Activated T-helper 17 cell treated with anti-CD3 and anti-CD28 coated beads, Interleukin-2, amount 50 U/mL, for 72 hours (primary cell): ENCODE measurements around the gene PPIG. TPM values are rescaled to one million over a fixed set of nuclear protein-coding genes. Genes with fewer than 3 reads are reported as not detected.
"Not testable (repeated sequence)": the region's sequence is repeated elsewhere in the genome, so short reads cannot be mapped to it uniquely, and the experiment has no call there.

Experiments
- ATAC-seq: fragments of 150-1000 bp; cut with Tn5 transposase; replicated peaks from 2 replicates; pipeline ENCODE4 v1.10.0; 2021; ENCODE audit warnings: mild to moderate bottlenecking, moderate library complexity
- H3K27ac Mint-ChIP-seq: one replicate; pipeline ENCODE4 v1.8.0; 2022; ENCODE audit warnings: mixed read lengths
- H3K27me3 Mint-ChIP-seq: one replicate; pipeline ENCODE4 v1.8.0; 2022; ENCODE audit warnings: mixed read lengths
- H3K36me3 Mint-ChIP-seq: one replicate; pipeline ENCODE4 v1.8.0; 2022; ENCODE audit warnings: low read depth, mild to moderate bottlenecking, mixed read lengths
- H3K4me1 Mint-ChIP-seq: one replicate; pipeline ENCODE4 v1.8.0; 2022; ENCODE audit warnings: mixed read lengths
- H3K4me3 Mint-ChIP-seq: one replicate; pipeline ENCODE4 v1.8.0; 2022; ENCODE audit warnings: mild to moderate bottlenecking, mixed read lengths
- H3K9me3 Mint-ChIP-seq: one replicate; pipeline ENCODE4 v1.8.0; 2022; ENCODE audit warnings: mixed read lengths
- total RNA-seq, 2 donors: library from RNA; stranded (reverse); gene quantifications; one replicate each; pipeline ENCODE4 v1.2.3, GENCODE V29; 2022

PPIG gene
- total RNA-seq, 2 donors from 2014 or later = 53.0 to 60.3 TPM

DNA sequence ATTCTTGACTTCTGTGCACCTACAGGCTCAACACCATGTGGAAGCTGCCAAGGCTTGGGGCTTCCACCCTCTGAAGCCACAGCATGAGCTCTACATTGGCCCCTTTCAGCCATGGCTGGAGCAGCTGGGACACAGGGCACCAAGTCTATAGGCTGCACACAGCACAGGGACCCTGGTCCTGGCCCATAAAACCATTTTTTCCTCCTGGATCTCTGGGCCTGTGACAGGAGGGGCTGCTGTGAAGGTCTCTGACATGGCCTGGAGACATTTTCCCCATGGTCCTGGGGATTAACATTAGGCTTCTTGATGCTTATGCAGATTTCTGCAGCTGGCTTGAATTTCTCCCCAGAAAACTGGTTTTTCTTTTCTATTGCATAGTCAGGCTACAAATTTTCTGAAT is 103.8 kb downstream of the PPIG start:
- H3K36me3 Mint-ChIP-seq, H3K27me3 Mint-ChIP-seq, H3K27ac Mint-ChIP-seq, H3K9me3 Mint-ChIP-seq, H3K4me3 Mint-ChIP-seq, H3K4me1 Mint-ChIP-seq, ATAC-seq: not testable (repeated sequence)

DNA sequence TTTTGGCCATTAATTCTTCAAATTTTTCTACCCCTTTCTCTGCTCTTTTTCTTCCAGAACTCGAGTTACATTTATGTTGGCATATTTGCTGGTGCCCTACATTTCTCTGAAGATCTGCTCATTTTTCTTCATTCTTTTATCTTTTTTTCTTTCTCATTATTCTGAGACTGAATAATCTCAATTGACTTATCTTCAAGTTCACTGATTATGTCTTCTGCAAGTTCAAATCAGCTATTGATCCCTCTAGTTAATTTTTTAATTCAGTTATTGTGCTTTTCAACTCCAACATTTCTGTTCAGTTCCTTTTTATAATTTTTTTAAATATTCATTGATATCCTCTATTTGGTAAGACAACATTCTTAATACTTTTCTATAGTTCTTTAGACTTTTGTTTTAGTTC is 106.8 kb downstream of the PPIG start:
- ATAC-seq = no peak
- Mint-ChIP-seq H3K27me3 (no peaks in the 10 kb centered on the region), H3K36me3 (no peaks in the 10 kb centered on the region), H3K4me1 (peaks cover 8% of the 10 kb centered on the region), H3K27ac (no peak overlapping the region), H3K4me3 (no peak overlapping the region), H3K9me3 (peaks cover 3% of the 10 kb centered on the region)

Other genes with a start within 250 kb of the PPIG start
- gene LRP2, start 221.8 kb upstream of the PPIG start, total RNA-seq = 1 to 10 TPM in 1 of 2 donors, under 1 TPM in 1; 0.22 to 4.4 TPM
- gene BBS5, start 104.9 kb upstream of the PPIG start, total RNA-seq = 1 to 10 TPM; 1.8 to 4.0 TPM
- not detected for gene KLHL41, start 74.6 kb upstream of the PPIG start, total RNA-seq
- 10 to 100 TPM; 59.6 to 60.2 TPM for gene FASTKD1, start 10.5 kb upstream of the PPIG start, total RNA-seq
- not detected for gene CFAP210, start 110.1 kb downstream of the PPIG start, total RNA-seq
- gene PHOSPHO2, start 110.1 kb downstream of the PPIG start, total RNA-seq = 1 to 10 TPM; 2.9 to 4.3 TPM
- 10 to 100 TPM in 1 of 2 donors, 1 to 10 TPM in 1; 3.2 to 10.4 TPM for gene KLHL23, start 149.5 kb downstream of the PPIG start, total RNA-seq
- 100 to 1,000 TPM in 1 of 2 donors, 10 to 100 TPM in 1; 39.5 to 112 TPM for gene SSB, start 214.5 kb downstream of the PPIG start, total RNA-seq
- gene METTL5, start 240.6 kb downstream of the PPIG start, total RNA-seq = 10 to 100 TPM; 54.4 to 78.7 TPM
- gene UBR3, start 243.1 kb downstream of the PPIG start, total RNA-seq = 10 to 100 TPM; 28.6 to 32.7 TPM